KMS-11 (cell line): ENCODE data around the gene TMED7.
A peak's percentile ranks its signal among the peaks of the same experiment; 100 is the strongest.

Experiments
- H2AFZ ChIP-seq: fragments of 200-600 bp; sonication (generic); 2 replicates; pipeline ENCODE4 v1.6.1; 2016; ENCODE audit warnings: antibody characterized with exemption, mixed run types, low read depth
- H3K27ac ChIP-seq: fragments of 200-600 bp; sonication (generic); 2 replicates; pipeline ENCODE4 v1.6.1; 2016; ENCODE audit warnings: mild to moderate bottlenecking, mixed run types
- H3K27me3 ChIP-seq: fragments of 200-600 bp; sonication (generic); 2 replicates; pipeline ENCODE4 v1.6.1; 2017; ENCODE audit warnings: mild to moderate bottlenecking, low read depth, mixed run types, moderate library complexity; ENCODE audit not compliant: insufficient read depth
- H3K36me3 ChIP-seq: fragments of 200-600 bp; sonication (generic); 2 replicates; pipeline ENCODE4 v1.6.1; 2017; ENCODE audit warnings: mild to moderate bottlenecking, mixed run types; ENCODE audit not compliant: insufficient read depth
- H3K4me1 ChIP-seq: fragments of 200-600 bp; sonication (generic); 2 replicates; pipeline ENCODE4 v1.6.1; 2016; ENCODE audit warnings: mild to moderate bottlenecking, low read depth, mixed run types; ENCODE audit not compliant: poor library complexity, severe bottlenecking
- H3K4me2 ChIP-seq: fragments of 200-600 bp; sonication (generic); 2 replicates; pipeline ENCODE4 v1.7.0; 2016; ENCODE audit warnings: mild to moderate bottlenecking, mixed run types
- H3K4me3 ChIP-seq: fragments of 200-600 bp; sonication (generic); IDR thresholded peaks from 2 replicates; pipeline ENCODE4 v1.6.1; 2017; ENCODE audit warnings: low read depth, low read length, mixed read lengths; ENCODE audit not compliant: insufficient read depth
- H3K79me2 ChIP-seq: fragments of 200-600 bp; sonication (generic); 2 replicates; pipeline ENCODE4 v1.6.1; 2016; ENCODE audit warnings: low read depth, mixed run types; ENCODE audit not compliant: insufficient read depth
- H3K9ac ChIP-seq: fragments of 200-600 bp; sonication (generic); 2 replicates; pipeline ENCODE4 v1.6.1; 2016; ENCODE audit warnings: mild to moderate bottlenecking, mixed run types
- H4K20me1 ChIP-seq: fragments of 200-600 bp; sonication (generic); 2 replicates; pipeline ENCODE4 v1.6.1; 2016; ENCODE audit warnings: mild to moderate bottlenecking, mixed run types; ENCODE audit not compliant: insufficient read depth
- TF ChIP-seq, protein P1 (sequence below): fragments of 200-600 bp; sonication (generic); conservative IDR thresholded peaks from 2 replicates; pipeline ENCODE4 v1.6.1; 2017; ENCODE audit warnings: low read depth, mild to moderate bottlenecking, antibody characterized with exemption, low read length, moderate library complexity, mixed read lengths

The TMED7 gene

DNA sequence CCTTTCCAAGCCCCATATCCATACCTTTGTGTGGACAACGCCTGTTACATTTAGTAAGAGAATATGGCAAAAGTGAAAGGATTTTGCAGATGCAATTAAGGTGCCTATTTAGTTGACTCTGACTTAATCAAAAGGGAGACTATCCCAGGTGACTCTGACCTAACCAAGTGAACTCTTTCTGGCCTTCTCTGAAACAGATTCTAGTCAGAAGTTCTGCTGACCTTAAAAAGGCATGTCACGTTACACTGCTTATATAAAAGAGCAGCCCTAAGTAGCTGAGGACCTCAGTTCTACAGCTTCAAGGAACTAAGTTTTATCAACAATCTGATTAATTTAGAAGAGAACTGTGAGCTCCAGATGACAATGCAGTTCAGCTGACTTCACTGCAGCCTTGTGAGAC is 17.9 kb downstream of the TMED7 start:
- TF ChIP-seq, protein P1, sequence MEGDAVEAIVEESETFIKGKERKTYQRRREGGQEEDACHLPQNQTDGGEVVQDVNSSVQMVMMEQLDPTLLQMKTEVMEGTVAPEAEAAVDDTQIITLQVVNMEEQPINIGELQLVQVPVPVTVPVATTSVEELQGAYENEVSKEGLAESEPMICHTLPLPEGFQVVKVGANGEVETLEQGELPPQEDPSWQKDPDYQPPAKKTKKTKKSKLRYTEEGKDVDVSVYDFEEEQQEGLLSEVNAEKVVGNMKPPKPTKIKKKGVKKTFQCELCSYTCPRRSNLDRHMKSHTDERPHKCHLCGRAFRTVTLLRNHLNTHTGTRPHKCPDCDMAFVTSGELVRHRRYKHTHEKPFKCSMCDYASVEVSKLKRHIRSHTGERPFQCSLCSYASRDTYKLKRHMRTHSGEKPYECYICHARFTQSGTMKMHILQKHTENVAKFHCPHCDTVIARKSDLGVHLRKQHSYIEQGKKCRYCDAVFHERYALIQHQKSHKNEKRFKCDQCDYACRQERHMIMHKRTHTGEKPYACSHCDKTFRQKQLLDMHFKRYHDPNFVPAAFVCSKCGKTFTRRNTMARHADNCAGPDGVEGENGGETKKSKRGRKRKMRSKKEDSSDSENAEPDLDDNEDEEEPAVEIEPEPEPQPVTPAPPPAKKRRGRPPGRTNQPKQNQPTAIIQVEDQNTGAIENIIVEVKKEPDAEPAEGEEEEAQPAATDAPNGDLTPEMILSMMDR: no peak
- H3K27ac ChIP-seq: no peak overlapping the region
- H3K36me3 ChIP-seq: no peaks in the 10 kb centered on the region

DNA sequence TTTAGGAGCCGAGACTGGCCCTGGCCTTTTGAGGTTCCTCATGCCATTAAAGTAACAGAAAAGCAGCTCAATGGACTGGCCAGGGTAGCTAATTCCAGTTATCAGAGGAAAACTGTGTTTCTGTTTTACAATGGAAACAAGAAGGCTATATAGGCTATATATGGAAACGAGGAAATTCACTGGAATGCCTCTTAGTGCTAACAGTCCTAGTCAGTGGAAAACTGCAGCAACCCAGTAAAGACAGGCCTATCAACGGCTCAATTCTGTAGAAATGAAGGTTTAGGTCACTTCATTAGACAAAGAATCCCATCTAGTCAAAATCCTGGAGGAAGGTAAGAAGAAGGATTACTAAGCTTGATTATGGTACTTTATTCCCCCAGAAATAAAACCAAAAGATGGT is 20.4 kb downstream of the TMED7 start:
- H3K79me2 ChIP-seq: no peaks in the 10 kb centered on the region
- H2AFZ ChIP-seq: no peak overlapping the region
- H3K27me3 ChIP-seq: no peaks in the 10 kb centered on the region
- H3K9ac ChIP-seq: no peak overlapping the region
- no peak overlapping the region for H3K4me3 ChIP-seq
- H3K36me3 ChIP-seq: no peaks in the 10 kb centered on the region
- no peak overlapping the region for H3K4me2 ChIP-seq
- TF ChIP-seq, protein P1: no peak
- peaks cover 14% of the 10 kb centered on the region for H3K4me1 ChIP-seq
- no peaks in the 10 kb centered on the region for H4K20me1 ChIP-seq
- H3K27ac ChIP-seq: no peak overlapping the region

More for the DNA sequence above, 17.9 kb downstream of the TMED7 start:
- Histone ChIP-seq H3K4me3 (no peak overlapping the region), H3K4me1 (no peaks in the 10 kb centered on the region), H2AFZ (no peak overlapping the region), H3K27me3 (no peaks in the 10 kb centered on the region), H3K4me2 (no peak overlapping the region), H3K79me2 (no peaks in the 10 kb centered on the region), H4K20me1 (no peaks in the 10 kb centered on the region), H3K9ac (no peak overlapping the region)

DNA sequence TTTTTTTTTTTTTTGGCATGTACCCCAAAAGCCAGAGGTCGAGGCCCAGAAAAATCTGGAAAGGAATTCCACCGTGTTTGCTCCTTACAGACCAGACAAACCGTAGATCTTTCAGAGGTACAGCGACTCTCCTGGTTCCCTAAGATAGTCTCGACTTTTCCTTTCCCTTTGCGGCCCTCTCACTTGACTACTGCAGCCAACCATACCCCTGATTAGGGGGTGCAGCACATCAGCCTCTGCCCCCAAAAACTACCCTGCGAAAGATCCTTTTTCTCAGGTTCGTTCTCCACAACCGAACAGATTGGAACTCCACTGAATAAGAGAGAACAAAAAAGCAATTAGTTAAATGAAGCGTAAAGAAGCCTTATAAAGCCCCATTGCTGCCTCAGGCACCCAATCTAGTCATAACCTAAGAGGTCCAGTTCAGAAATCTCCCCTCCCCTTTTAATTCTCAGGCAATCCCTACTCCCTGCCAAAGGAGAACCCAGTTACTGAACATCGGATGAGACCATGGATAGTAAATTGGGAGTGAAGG is 23.2 kb downstream of the TMED7 start:
- Histone ChIP-seq H3K9ac (no peak overlapping the region; the same call in 1 of the 2 replicates), H2AFZ (peak overlapping the region; percentile 74; the same call in 1 of the 2 replicates), H3K27ac (no peak overlapping the region), H4K20me1 (no peaks in the 10 kb centered on the region), H3K27me3 (no peaks in the 10 kb centered on the region), H3K4me2 (no peak overlapping the region; the same call in 1 of the 2 replicates), H3K36me3 (no peaks in the 10 kb centered on the region), H3K79me2 (no peaks in the 10 kb centered on the region), H3K4me1 (peaks cover 28% of the 10 kb centered on the region), H3K4me3 (no peak overlapping the region)
- TF ChIP-seq, protein P1: no peak

DNA sequence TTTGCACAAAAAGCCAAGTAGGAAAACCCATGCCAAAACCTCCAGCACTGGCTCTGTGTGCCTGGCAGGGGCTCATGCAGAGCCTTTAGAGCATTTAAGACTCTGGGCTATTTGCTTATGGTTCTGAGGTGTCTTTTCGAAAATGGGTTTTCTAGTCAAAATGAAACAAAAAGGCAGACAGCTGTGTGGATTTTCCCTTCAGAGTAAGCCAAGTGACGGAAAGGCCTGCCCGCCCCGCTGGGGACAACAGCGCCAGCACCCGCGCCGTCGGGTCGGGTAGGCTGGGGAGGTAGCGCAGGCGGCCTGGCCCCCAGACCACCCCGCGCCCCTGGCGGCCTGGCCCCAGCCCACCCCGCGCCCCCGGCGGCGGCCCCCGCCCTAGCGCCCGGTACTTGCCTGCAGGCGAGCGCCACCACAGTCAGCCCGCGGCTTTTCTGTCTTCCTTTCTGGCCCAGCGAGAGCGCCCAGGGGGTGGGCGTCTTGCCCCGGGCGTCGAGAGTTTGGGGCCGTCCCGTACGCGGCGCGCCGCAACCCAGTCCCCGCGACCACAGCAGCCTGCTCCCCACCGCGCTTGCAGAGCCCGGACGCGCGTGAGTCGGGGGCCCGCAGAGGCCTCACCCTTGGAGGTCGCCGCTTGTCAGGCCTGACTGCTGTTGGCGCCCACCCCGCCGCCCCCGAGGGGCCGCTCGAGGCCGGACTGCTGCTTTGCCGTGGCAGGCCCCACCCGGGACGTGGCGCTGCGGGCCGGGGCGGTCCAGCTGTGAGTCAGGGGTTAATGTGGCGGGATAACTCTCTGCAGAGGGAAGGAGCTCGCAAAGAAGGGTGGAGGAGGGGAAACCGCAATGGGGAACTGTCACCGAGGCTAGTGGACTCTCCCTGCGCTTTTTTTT is 23.9 kb downstream of the TMED7 start, which contains the start of gene TICAM2:
Gene TICAM2 (minus strand): TSS at position 779 of the 890 bp plus-strand sequence. CDS start 21,223 bp downstream, outside the sequence.
- Histone ChIP-seq H3K27ac (peak within 1 kb of the TSS; percentile 63), H3K4me2 (peak within 1 kb of the TSS; percentile 95), H3K9ac (peak within 1 kb of the TSS; percentile 67), H3K4me1 (peaks cover 28% of the 10 kb centered on the region), H3K36me3 (no peaks in the 10 kb centered on the region), H3K4me3 (no peak within 1 kb of the TSS), H2AFZ (peak within 1 kb of the TSS; percentile 74), H4K20me1 (no peaks in the 10 kb centered on the region), H3K27me3 (no peaks in the 10 kb centered on the region), H3K79me2 (no peaks in the 10 kb centered on the region)
- TF ChIP-seq, protein P1: no peak
